ENCODE data around the gene RCAN1.

The RCAN1 gene

GRCh38 chr21:34614628-34615486 lies at the start of gene RCAN1:
RCAN1 (minus strand) TSS chr21:34615113; CDS start chr21:34615011, 102 bp downstream.
- DNase-seq: peak; percentile 89 to 93

GRCh38 chr21:34661848-34662247 lies 46.9 kb upstream of the RCAN1 start:
- no peak for DNase-seq

GRCh38 chr21:34653522-34653921 lies 38.6 kb upstream of the RCAN1 start:
- no peak for DNase-seq

- DNase-seq: no peak
Measured at GRCh38 chr21:34651642-34652041, 36.7 kb upstream of the RCAN1 start.

- DNase-seq: no peak
Measured at GRCh38 chr21:34650861-34651431, 36.0 kb upstream of the RCAN1 start.

GRCh38 chr21:34649400-34649799 lies 34.5 kb upstream of the RCAN1 start:
- no peak for DNase-seq

- DNase-seq: no peak
Measured at GRCh38 chr21:34648739-34649297, 33.9 kb upstream of the RCAN1 start.

- no peak for DNase-seq
Measured at GRCh38 chr21:34647555-34647954, 32.6 kb upstream of the RCAN1 start.

GRCh38 chr21:34644825-34645224 lies 29.9 kb upstream of the RCAN1 start:
- no peak for DNase-seq

GRCh38 chr21:34642211-34643075 lies 27.5 kb upstream of the RCAN1 start:
- no peak for DNase-seq

GRCh38 chr21:34640858-34641257 lies 25.9 kb upstream of the RCAN1 start:
- no peak for DNase-seq

GRCh38 chr21:34639882-34640788 lies 25.2 kb upstream of the RCAN1 start:
- no peak for DNase-seq

- no peak for DNase-seq
Measured at GRCh38 chr21:34639250-34639649, 24.3 kb upstream of the RCAN1 start.

GRCh38 chr21:34636961-34637360 lies 22.0 kb upstream of the RCAN1 start:
- no peak for DNase-seq

- no peak for DNase-seq
Measured at GRCh38 chr21:34635307-34635706, 20.4 kb upstream of the RCAN1 start.

GRCh38 chr21:34632498-34632897 lies 17.6 kb upstream of the RCAN1 start:
- no peak for DNase-seq

- DNase-seq: peak; percentile 44 to 55
Measured at GRCh38 chr21:34630536-34631143, 15.7 kb upstream of the RCAN1 start.

- no peak for DNase-seq
Measured at GRCh38 chr21:34626131-34626530, 11.2 kb upstream of the RCAN1 start.

- DNase-seq: no peak
Measured at GRCh38 chr21:34625030-34625593, 10.2 kb upstream of the RCAN1 start.

GRCh38 chr21:34623516-34623915 lies 8.6 kb upstream of the RCAN1 start:
- DNase-seq: no peak

Measured in NCI-H2081 (cell line).